K562 (cell line): ENCODE measurements around the gene ZBTB32. TPM values are rescaled to one million over a fixed set of nuclear protein-coding genes. Genes with fewer than 3 reads are reported as not detected.
A peak's percentile ranks its signal among the peaks of the same experiment; 100 is the strongest.

Experiments
- ATAC-seq: fragments of 200-7000 bp; cut with Tn5 transposase; 3 replicates; pipeline ENCODE4 v1.9.1; 2020; ENCODE audit warnings: moderate library complexity
- BruUV-seq: library from RNA; stranded (reverse); fragments of 400-500 nt; replicated peaks from 2 replicates; lab custom pipeline; 2021; lab: Mats Ljungman, UMichigan
- CTCF ChIA-PET: fragments of 300-600 bp; formaldehyde crosslinking; extraction: SDS; loops from one replicate; lab custom pipeline; 2021; ENCODE audit warnings: low intra/inter-chr PET ratio; lab: Yijun Ruan, JAX
- POLR2A ChIA-PET: fragments of 300-600, 350-650 bp; sonication (Branson Sonifier 250); formaldehyde crosslinking; extraction: SDS; loops from one replicate; lab custom pipeline; 2021; ENCODE audit warnings: antibody characterized with exemption, inconsistent platforms; lab: Yijun Ruan, JAX
- DNase-seq, 4 experiments: peaks; one replicate each; pipeline versions ENCODE4 v3.0.0 to v3.0.0-alpha.2; 2011 to 2018; ENCODE audit warnings: low spot score in 3 of 4, mixed read lengths in 3 of 4; ENCODE audit errors: extremely low read depth in 1 of 4
- FAIRE-seq: peaks from 2 replicates; lab custom pipeline; 2011; peaks lifted over from hg19 to GRCh38; lab: Jason Lieb, UNC
- H2AFZ ChIP-seq: 2 replicates; pipeline ENCODE4 v1.6.0; 2011; ENCODE audit warnings: low read depth, low read length, control low read depth, inconsistent platforms
- H3K27ac ChIP-seq: fragments of 200-600 bp; 3 replicates; pipeline ENCODE4 v1.8.0; 2011; ENCODE audit warnings: low read depth, mild to moderate bottlenecking, control low read depth, inconsistent platforms, low read length, moderate library complexity, mixed read lengths; ENCODE audit errors: extremely low read depth
- H3K27me3 ChIP-seq, 2 experiments: fragments of 300-600 bp in 1 of 2; 2 replicates in 1 of 2; 3 replicates in 1 of 2; pipeline versions ENCODE4 v1.6.0 to v1.8.0; 2011; ENCODE audit warnings: inconsistent platforms in 2 of 2, low read length in 2 of 2, mild to moderate bottlenecking in 1 of 2, mixed read lengths in 1 of 2, moderate library complexity in 1 of 2; ENCODE audit not compliant: control insufficient read depth in 2 of 2, insufficient read depth in 2 of 2
- H3K36me3 ChIP-seq: fragments of 300-600 bp; 3 replicates; pipeline ENCODE4 v1.8.0; 2011; ENCODE audit warnings: mild to moderate bottlenecking, low read length, inconsistent platforms; ENCODE audit not compliant: control insufficient read depth, insufficient read depth
- H3K4me1 ChIP-seq, 2 experiments: fragments of 200-600 bp in 1 of 2; replicated peaks in 1 of 2; 2 replicates in 1 of 2; 3 replicates in 1 of 2; pipeline versions ENCODE4 v1.5.1 to v1.8.0; 2011; ENCODE audit warnings: inconsistent platforms in 2 of 2, low read length in 2 of 2, mild to moderate bottlenecking in 1 of 2, mixed read lengths in 1 of 2, moderate library complexity in 1 of 2; ENCODE audit not compliant: control insufficient read depth in 2 of 2, insufficient read depth in 2 of 2
- H3K4me2 ChIP-seq: 2 replicates; pipeline ENCODE4 v1.6.1; 2011; ENCODE audit warnings: low read length, control low read depth, inconsistent platforms, mixed read lengths; ENCODE audit not compliant: insufficient read depth
- H3K4me3 ChIP-seq: fragments of 200-600 bp; sonication (generic), shearing (Covaris generic); 2 replicates; pipeline ENCODE4 v1.5.1; 2016; ENCODE audit warnings: control low read depth, inconsistent platforms
- H3K79me2 ChIP-seq: fragments of 200-600 bp; 3 replicates; pipeline ENCODE4 v1.8.0; 2011; ENCODE audit warnings: low read length, inconsistent platforms; ENCODE audit not compliant: control insufficient read depth, insufficient read depth
- H3K9ac ChIP-seq, 2 experiments: 2 replicates each; pipeline versions ENCODE4 v1.6.0 to v1.6.1; 2011; ENCODE audit warnings: low read depth in 2 of 2, low read length in 2 of 2, control low read depth in 1 of 2, inconsistent platforms in 1 of 2, mild to moderate bottlenecking in 1 of 2, mixed read lengths in 1 of 2; ENCODE audit not compliant: insufficient read depth in 1 of 2
- H3K9me1 ChIP-seq: one replicate; pipeline ENCODE4 v1.6.0; 2011; ENCODE audit warnings: inconsistent platforms, mild to moderate bottlenecking, low read length, moderate library complexity; ENCODE audit not compliant: control insufficient read depth, insufficient read depth
- H3K9me3 ChIP-seq: replicated peaks from 2 replicates; pipeline ENCODE4 v1.5.1; 2011; ENCODE audit warnings: low read depth, low read length, inconsistent platforms; ENCODE audit not compliant: control insufficient read depth, insufficient read depth
- H4K20me1 ChIP-seq: replicated peaks from 2 replicates; pipeline ENCODE4 v1.6.1; 2011; ENCODE audit warnings: low read length, inconsistent platforms, mixed read lengths; ENCODE audit not compliant: control insufficient read depth, insufficient read depth
- MAZ ChIP-seq, 2 experiments: fragments of 450-650 bp in 1 of 2; sonication (generic) in 1 of 2; formaldehyde crosslinking; IDR thresholded peaks in 1 of 2; conservative IDR thresholded peaks in 1 of 2; 2 replicates each; pipeline versions ENCODE4 v1.4.0 to v1.5.0; 2020; ENCODE audit warnings: mild to moderate bottlenecking in 1 of 2, missing genetic modification reagents in 1 of 2
- ZNF23 ChIP-seq: fragments of 250-450 bp; sonication (Bioruptor Pico); IDR thresholded peaks from 2 replicates; pipeline ENCODE4 v1.4.0; 2020; ENCODE audit warnings: mild to moderate bottlenecking
- ZNF778 ChIP-seq: fragments of 450-650 bp; formaldehyde crosslinking; IDR thresholded peaks from 2 replicates; pipeline ENCODE4 v1.4.0; 2020; ENCODE audit warnings: mild to moderate bottlenecking, moderate library complexity
- ZSCAN32 ChIP-seq: fragments of 450-650 bp; formaldehyde crosslinking; IDR thresholded peaks from 2 replicates; pipeline ENCODE4 v1.4.0; 2020; ENCODE audit warnings: mild to moderate bottlenecking, moderate library complexity
- WGBS: fragments of 100-300 bp; shearing (Covaris generic); methylation state at CpG from one replicate; pipeline ENCODE4 v1.1.6; 2016; ENCODE audit warnings: low coverage, mixed read lengths; ENCODE audit not compliant: insufficient coverage; ENCODE audit errors: missing lambda C conversion rate; 5-methylcytosine and 5-hydroxymethylcytosine counted together
- in situ Hi-C: fragments of 300-500 bp; cut with MboI; formaldehyde crosslinking; loops from 4 replicates; pipeline ENCODE4 v1.15.0; 2018; ENCODE audit warnings: inconsistent platforms, mixed read lengths
- intact Hi-C: fragments of 100-400 bp; cut with micrococcal nuclease; formaldehyde crosslinking; loops from 2 replicates; pipeline ENCODE4 v1.14.2; 2022
- polyA plus RNA-seq, 8 experiments: library from polyadenylated mRNA; depleted of rRNA in 4 of 8; stranded (reverse) in 5 of 8; unstranded in 3 of 8; fragments of >200 nt; fragmentation: Nextera tagmentation in 2 of 8; fragmentation: Illumina TruSeq in 1 of 8; extraction: Ambion mirVana in 2 of 8; extraction: Trizol in 1 of 8; gene quantifications; 2 replicates each; pipeline versions ENCODE4 v1.2.1 to v1.2.3, GENCODE V29; 2011 to 2014; ENCODE audit warnings: inconsistent platforms in 1 of 8, missing spikeins in 1 of 8
- total RNA-seq, 7 experiments: library from RNA; depleted of rRNA in 6 of 7; stranded (reverse); fragments of >200 nt in 6 of 7; fragmentation: Illumina TruSeq in 2 of 7; extraction: Trizol in 2 of 7; gene quantifications; 2 replicates each; pipeline versions ENCODE4 v1.2.1 to v1.2.3, GENCODE V29; 2011 to 2021; ENCODE audit warnings: low replicate concordance in 1 of 7
- TF ChIP-seq, protein P1 (sequence below): fragments of 250-450 bp; sonication (Bioruptor Pico); IDR thresholded peaks from 2 replicates; pipeline ENCODE4 v1.4.0; 2020; ENCODE audit warnings: mild to moderate bottlenecking
- TF ChIP-seq, protein P2 (sequence below): fragments of 250-450 bp; sonication (Bioruptor Pico); IDR thresholded peaks from 2 replicates; pipeline ENCODE4 v1.5.1; 2021; ENCODE audit warnings: mild to moderate bottlenecking

ZBTB32 gene
- total and polyA plus RNA-seq, 9 of the 15 experiments (the other 6 are each of a cell fraction or from before 2014, with no cell fraction given), result 0.20 TPM; not detected in 8

DNA sequence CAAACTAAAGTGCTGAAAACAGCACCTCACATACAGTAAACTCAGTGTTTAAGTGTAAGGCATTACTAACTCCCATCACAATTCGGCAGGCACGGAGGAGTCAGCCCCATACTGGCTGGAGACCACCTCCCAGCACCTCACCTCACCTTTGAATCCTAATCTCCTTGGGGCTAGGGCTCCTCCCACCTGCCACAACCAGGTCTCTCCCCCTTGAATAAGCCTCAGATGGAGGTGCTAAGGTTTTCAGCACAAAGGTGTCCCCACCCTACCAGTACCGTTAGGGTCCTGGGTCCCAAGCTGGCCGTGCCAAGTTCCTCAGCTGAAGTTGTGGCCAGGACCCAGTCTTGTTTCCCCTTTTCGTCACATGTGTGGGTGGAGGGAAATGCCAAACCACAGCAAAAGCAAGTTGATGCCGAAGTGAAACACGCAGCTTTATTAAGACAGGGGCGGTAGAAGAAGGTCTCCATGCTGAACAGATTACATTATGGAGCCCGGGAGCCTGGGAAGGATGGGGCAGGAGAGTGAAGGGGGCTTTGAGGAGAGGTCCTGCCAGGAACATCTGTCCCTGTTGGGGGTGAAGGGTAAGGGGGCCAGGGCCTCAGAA is 37.9 kb downstream of the ZBTB32 start, which contains the start of gene IGFLR1 (continued):
- TF ChIP-seq, protein P1, sequence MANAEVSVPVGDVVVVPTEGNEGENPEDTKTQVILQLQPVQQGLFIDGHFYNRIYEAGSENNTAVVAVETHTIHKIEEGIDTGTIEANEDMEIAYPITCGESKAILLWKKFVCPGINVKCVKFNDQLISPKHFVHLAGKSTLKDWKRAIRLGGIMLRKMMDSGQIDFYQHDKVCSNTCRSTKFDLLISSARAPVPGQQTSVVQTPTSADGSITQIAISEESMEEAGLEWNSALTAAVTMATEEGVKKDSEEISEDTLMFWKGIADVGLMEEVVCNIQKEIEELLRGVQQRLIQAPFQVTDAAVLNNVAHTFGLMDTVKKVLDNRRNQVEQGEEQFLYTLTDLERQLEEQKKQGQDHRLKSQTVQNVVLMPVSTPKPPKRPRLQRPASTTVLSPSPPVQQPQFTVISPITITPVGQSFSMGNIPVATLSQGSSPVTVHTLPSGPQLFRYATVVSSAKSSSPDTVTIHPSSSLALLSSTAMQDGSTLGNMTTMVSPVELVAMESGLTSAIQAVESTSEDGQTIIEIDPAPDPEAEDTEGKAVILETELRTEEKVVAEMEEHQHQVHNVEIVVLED, result no peak

DNA sequence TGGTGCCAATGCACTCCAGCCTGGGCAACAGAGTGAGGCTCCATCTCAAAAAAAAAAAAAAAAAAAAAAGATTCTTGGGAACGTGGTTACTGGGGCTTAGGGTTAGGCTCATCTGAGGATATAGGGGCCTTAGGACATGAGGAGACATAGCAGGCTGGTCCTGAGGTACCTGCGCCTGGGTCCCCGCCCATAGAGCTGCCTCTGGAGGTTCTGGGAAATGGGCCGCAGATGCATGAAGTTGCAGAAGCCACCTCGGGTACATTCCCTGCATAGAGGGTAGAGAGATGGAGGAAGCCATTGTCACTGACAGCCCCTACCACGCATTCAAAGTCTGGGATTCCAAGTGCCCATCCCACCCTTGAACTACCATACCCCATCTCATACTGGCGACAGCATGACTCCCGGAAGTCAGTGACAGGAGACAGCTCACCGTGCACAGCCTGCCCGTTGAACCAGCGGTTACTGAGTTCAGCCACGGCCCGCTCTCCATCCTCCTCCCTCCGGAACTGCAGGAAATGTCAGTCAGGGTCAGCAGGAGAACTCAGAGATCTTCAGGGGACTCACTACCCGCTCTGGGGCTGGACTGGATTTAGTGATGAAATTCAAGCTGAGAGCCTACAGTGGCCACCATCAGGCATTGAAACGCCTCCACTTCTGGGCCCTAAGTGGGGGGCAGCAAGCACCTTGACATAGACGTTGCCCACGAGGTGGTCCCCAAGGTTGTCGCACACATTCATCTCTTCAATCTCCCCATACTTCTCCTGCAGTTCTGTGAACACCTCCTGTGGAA is 39.5 kb downstream of the ZBTB32 start:
- Histone ChIP-seq H2AFZ (no peak overlapping the region), H3K79me2 (peaks cover 12% of the 10 kb centered on the region), H3K9me3 (no peaks in the 10 kb centered on the region), H3K4me2 (peak overlapping the region; percentile 95), H3K27ac (no peak overlapping the region; the same call in 2 of the 3 replicates), H3K4me1 (peaks cover 29 to 59% of the 10 kb centered on the region in 2 experiments; a peak in 4 of 5 replicates), H4K20me1 (no peaks in the 10 kb centered on the region), H3K36me3 (peaks cover 24% of the 10 kb centered on the region; the same call in 1 of the 3 replicates), H3K9ac (peak overlapping the region in 1 of 2 experiments; percentile 92; a peak in 1 of 4 replicates), H3K4me3 (peak overlapping the region; percentile 92), H3K27me3 (no peaks in the 10 kb centered on the region)
- ATAC-seq (no peak), FAIRE-seq (no peak)
- CTCF ChIA-PET, result no interaction called here
- in situ Hi-C loops (no loop called here), intact Hi-C loops (loop anchor here (10.0 kb wide), 1 partner anchor 99 kb away; the partner anchor contains the start of genes COX6B1 and ETV2)
- WGBS, result 74% methylated on average over 15 of the region's 19 CpGs
- no TSS peak for BruUV-seq
- POLR2A ChIA-PET, result interaction anchor here (0.6 to 1.9 kb wide), 5 partner anchors 7 to 76 kb away, joined by 3 to 12 read pairs (median 4); no protein-coding TSS in a partner anchor
- TF ChIP-seq MAZ (CRISPR knock-in tag; conservative IDR thresholded peaks at IDR 0.05 in 1 of 2, IDR thresholded peaks at IDR 0.05 in 1 of 2), result no peak
- TF ChIP-seq, protein P2, sequence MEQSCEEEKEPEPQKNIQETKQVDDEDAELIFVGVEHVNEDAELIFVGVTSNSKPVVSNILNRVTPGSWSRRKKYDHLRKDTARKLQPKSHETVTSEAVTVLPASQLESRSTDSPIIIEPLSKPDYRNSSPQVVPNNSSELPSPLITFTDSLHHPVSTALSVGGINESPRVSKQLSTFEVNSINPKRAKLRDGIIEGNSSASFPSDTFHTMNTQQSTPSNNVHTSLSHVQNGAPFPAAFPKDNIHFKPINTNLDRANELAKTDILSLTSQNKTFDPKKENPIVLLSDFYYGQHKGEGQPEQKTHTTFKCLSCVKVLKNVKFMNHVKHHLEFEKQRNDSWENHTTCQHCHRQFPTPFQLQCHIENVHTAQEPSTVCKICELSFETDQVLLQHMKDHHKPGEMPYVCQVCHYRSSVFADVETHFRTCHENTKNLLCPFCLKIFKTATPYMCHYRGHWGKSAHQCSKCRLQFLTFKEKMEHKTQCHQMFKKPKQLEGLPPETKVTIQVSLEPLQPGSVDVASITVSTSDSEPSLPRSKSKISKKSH, result no peak
- no peak for TF ChIP-seq ZNF23
- no peak for TF ChIP-seq ZSCAN32 (CRISPR knock-in tag)
- no peak for TF ChIP-seq ZNF778 (CRISPR knock-in tag)
- TF ChIP-seq, all 486 proteins: peak for 0
- DNase-seq, result no peak
- H3K9me1 ChIP-seq, result no peaks in the 10 kb centered on the region
